CD4-positive, alpha-beta T cell treated with Interleukin-6 for 4 hours (primary cell): Measurements from ENCODE around the gene EPS8L2.
"Not testable (repeated sequence)": the region's sequence is repeated elsewhere in the genome, so short reads cannot be mapped to it uniquely, and the experiment has no call there.

Source experiments
- DNase-seq: peaks from one replicate; pipeline ENCODE4 v3.0.0-alpha.2; 2020; ENCODE audit warnings: mixed read lengths

The EPS8L2 gene

GRCh38 chr11:705646-706438 is at the start of gene EPS8L2:
Gene EPS8L2 (plus strand): TSS chr11:706231. CDS start chr11:709408, 3,177 bp downstream.
- peak; percentile 37 for DNase-seq

DNA sequence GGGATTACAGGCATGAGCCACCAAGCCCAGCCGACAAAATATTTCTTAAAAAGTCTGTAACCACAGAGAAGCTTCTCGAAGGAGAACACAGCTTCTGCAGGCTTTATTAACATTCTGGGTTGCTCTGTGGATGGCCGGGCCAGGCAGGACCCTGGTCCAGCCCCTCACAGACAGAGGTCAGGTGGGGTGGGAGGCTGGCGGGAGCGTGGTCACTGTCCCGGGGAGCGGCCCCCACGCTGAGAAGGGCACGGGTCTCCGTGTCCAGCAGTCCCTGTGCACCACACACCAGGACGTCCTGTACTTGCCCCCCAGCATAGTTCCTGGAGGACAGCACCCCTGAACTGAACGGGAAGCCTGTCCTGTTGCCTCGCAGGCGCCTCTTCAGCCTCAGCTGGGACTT is 49.6 kb upstream of the EPS8L2 start:
- DNase-seq = no peak

- no peak for DNase-seq
Observed at GRCh38 chr11:656866-657265, 49.2 kb upstream of the EPS8L2 start.

DNA sequence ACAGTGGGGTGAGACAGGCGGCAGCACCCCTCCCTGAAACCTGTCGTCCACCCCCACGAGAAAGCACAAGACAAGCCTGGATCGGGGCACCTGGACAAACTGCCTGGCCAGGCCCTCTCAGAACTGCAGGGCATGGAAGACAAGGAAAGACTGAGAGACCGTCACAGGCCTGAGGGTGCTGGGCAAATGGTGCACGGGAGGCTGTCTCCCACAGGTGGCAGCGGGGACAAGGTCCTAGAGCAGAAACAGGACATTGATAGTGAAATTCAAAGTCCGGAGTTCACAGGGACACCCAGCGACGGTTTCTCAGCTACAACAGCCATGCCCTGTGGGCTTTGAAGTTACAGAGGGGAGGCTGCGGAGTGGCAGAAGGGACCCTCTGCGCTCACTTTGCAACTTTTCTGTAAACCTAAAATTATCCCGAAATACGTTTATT is 48.3 kb upstream of the EPS8L2 start:
- no peak for DNase-seq

DNA sequence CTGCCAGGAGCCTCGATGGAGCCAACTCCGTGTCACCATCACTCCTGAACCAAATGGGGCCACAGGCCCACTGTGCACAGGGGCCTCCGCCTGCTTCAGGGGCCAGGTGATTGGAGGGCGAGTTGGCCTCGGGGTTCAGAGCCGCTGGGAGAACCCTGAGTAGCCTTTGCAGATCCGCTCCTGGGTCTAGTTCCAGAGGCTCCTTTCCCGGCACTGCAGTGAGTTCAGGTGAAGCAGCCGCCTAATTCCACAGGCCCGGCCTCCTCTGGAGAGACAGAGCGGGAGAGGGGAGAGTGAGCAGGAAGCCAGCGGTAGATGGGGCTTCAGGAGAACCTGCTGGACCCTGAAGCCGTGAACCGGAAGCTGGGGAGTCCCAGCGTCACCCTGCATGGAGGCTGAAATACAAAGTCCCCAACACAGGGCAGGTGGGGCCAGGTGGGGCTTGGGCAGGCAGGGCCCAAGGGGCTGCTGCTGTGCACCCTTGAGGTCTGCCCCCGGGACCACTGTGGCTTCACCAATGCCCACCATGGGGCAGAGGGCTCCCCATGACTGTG is 46.4 kb upstream of the EPS8L2 start:
- no peak for DNase-seq

GRCh38 chr11:660281-660680 is 45.8 kb upstream of the EPS8L2 start:
- no peak for DNase-seq

GRCh38 chr11:660681-661444 is 45.2 kb upstream of the EPS8L2 start:
- no peak for DNase-seq

DNA sequence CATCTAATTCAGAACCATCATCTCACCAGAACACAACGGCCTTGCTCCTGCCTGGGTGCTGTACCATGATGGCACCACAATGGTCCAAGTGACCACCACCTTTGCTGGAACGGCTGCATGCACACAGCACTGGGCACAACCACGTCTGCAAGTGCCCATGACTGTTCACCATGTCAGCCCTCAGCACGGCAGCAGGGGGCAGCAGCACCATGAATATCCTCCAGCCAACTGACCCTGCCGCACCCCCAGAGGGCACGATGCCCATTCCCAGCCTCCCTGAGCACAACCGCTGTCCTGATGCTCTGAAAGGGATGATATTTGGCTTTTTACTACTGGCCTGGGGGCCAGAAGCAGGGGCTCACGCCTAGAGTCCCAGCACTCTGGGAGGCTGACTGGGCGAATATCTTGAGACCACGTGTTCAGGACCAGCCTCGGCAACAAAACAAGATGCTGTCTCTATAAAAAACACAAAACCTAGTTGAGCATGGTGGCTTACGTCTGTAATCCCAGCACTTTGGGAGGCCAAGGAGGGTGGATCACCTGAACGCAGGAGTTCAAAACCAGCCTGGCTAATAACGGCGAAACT is 43.2 kb upstream of the EPS8L2 start:
- DNase-seq = peak; percentile 57

GRCh38 chr11:665062-665703 is 40.8 kb upstream of the EPS8L2 start:
- no peak for DNase-seq

- DNase-seq = no peak
Observed at GRCh38 chr11:665704-666281, 40.2 kb upstream of the EPS8L2 start.

- no peak for DNase-seq
Observed at GRCh38 chr11:673866-674265, 32.2 kb upstream of the EPS8L2 start.

DNA sequence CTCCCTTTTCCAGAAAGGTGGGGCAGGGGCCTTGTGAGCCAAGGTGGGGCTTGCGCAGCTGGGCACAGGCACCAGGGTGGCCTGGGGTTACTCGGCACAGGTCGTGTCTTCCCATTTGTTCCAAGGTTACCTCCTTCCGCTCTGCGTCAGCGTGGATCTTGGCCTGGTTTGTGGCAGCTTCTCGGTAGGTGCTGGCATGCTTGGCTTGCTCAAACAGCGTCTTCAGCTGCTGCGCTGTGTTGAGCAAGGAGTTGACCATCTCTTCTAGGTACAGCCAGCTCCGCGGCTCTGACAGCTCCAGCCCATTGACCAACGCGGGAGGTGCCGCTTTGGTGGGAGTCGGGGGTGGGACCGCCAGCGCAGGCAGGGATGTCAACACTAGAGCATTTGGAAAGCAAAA is 31.6 kb upstream of the EPS8L2 start:
- DNase-seq = no peak

GRCh38 chr11:678297-678696 is 27.7 kb upstream of the EPS8L2 start:
- no peak for DNase-seq

GRCh38 chr11:679271-680207 is 26.5 kb upstream of the EPS8L2 start:
- DNase-seq = no peak

- DNase-seq = no peak
Observed at GRCh38 chr11:680476-680875, 25.6 kb upstream of the EPS8L2 start.

DNA sequence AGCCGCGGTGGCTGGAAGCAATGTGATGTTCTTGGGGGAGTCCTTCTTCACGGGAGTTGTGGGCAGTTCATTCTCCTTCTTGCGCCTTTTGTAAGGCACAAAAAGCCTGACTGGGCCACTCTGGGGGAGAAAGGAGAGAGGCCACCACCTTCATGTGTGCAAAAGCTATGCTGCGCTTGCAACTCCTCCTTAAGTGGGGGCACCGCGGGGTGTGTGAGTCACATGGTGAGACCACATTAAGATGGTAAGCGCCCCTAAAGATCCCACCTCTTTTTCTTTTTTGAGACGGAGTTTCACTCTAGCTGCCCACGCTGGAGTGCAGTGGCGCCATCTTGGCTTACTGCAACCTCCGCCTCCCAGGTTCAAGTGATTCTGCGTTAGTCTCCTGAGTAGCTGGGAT is 25.1 kb upstream of the EPS8L2 start:
- DNase-seq = no peak

GRCh38 chr11:686451-687243 is 19.4 kb upstream of the EPS8L2 start:
- no peak for DNase-seq

DNA sequence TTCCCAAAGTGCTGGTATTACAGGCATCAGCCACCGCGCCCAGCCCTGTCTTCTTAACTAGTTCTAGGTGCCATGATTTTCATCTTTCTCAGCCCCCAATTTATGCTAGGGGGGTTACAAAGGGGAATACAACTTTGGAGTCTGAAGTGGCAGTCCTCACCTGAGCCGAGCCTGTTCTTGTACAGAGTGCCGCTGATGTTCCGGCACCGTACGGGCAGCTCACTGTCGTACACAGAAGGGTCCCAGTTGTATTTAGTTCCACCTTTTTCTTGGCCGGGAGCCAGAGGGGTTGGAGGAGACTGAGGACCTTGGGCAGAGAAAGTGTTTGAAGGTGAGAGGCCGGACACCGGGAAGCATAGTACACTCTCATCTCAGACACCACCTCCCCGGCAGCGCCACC is 18.3 kb upstream of the EPS8L2 start:
- no peak for DNase-seq

GRCh38 chr11:688681-689080 is 17.4 kb upstream of the EPS8L2 start:
- DNase-seq = no peak

- DNase-seq = no peak
Observed at GRCh38 chr11:689625-690024, 16.4 kb upstream of the EPS8L2 start.

DNA sequence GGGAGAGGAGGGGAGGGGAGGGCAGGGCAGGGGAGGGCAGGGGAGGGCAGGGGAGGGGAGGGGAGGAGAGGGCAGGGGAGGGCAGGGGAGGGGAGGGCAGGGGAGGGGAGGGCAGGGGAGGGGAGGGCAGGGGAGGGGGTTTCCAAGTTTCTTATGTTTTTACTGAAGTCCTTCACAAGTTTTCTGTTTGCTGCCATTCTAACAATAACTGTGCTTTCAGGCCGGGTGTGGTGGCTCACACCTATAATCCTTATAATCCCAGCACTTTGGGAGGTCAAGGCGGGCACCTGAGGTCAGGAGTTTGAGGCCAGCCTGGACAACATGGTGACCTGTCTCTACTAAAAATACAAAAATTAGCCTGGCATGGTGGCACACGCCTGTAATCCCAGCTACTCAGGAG is 15.8 kb upstream of the EPS8L2 start:
- not testable (repeated sequence) for DNase-seq
